ENCODE results near the gene PPP6R2.
"Not testable (repeated sequence)": the region's sequence is repeated elsewhere in the genome, so short reads cannot be mapped to it uniquely, and the experiment has no call there.

Gene PPP6R2

GRCh38 chr22:50319503-50319951 lies 23.6 kb upstream of the PPP6R2 start:
- no peak for DNase-seq

- DNase-seq, result no peak
These were observed 23.0 kb upstream of the PPP6R2 start for GRCh38 chr22:50320116-50320515.

GRCh38 chr22:50320671-50321325 lies 22.3 kb upstream of the PPP6R2 start:
- no peak for DNase-seq

DNA sequence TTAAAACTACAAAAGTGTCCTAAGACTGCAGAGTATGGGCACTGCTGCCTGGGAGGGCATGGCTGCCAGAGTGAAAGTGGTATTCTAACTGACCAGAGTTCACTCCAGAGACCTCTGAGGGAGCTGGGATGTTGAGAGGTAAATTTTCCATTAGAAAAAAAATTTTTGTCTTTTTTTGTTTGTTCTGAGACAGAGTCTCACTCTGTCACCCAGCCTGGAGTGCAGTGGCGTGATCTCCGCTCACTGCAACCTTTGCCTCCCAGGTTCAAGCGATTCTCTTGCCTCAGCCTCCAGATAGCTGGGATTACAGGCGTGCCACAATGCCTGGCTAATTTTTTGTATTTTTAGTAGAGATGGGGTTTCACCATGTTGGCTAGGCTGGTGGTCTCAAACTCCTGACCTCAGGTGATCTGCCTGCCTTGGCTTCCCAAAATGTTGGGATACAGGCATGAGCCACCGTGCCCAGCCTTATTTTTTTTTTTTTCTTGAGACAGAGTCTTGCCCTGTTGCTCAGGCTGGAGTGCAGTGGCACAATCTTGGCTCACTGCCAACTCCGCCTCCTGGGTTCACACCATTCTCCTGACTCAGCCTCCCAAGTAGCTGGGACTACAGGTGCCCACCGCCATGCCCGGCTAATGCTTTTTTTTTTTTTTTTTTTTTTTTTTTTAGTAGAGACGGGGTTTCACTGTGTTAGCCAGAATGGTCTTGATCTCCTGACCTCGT lies 20.6 kb upstream of the PPP6R2 start:
- DNase-seq, result not testable (repeated sequence)

GRCh38 chr22:50323900-50324299 lies 19.2 kb upstream of the PPP6R2 start:
- DNase-seq, result no peak

DNA sequence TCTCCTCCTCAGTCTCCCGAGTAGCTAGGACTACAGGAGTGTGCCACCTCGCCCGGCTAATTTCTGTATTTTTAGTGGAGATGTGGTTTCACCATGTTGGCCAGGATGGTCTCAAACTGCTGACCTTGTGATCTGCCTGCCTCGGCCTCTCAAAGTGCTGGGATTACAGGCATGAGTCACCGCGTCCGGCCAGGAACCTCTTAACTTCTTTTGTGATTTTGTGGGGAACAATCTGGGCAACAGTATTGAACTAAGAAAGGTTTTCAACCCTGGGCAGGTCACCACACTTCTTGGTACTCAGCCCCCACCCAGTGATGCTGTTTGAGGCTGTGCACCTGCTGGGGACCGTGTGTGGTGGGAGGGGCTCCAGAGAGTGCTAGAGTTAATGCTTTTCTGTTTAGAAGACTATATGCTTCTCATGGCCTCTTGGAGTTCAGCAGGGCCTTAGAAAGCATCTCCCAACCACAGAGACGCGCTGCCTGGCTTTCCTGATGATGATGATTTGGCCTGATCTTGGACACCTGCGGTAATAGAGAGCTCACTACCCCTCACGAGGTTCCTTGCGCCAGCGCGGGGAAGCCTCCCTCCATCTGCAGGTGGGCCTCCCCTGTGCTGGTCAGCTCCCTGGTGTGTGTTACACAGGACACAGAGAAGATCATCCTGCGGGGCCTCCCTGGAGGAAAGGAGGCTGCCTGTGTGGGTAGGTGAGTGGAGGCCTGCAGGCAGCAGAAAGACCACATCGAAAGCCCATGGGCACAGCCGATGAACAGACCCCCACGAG lies 17.5 kb upstream of the PPP6R2 start:
- DNase-seq, result no peak

DNA sequence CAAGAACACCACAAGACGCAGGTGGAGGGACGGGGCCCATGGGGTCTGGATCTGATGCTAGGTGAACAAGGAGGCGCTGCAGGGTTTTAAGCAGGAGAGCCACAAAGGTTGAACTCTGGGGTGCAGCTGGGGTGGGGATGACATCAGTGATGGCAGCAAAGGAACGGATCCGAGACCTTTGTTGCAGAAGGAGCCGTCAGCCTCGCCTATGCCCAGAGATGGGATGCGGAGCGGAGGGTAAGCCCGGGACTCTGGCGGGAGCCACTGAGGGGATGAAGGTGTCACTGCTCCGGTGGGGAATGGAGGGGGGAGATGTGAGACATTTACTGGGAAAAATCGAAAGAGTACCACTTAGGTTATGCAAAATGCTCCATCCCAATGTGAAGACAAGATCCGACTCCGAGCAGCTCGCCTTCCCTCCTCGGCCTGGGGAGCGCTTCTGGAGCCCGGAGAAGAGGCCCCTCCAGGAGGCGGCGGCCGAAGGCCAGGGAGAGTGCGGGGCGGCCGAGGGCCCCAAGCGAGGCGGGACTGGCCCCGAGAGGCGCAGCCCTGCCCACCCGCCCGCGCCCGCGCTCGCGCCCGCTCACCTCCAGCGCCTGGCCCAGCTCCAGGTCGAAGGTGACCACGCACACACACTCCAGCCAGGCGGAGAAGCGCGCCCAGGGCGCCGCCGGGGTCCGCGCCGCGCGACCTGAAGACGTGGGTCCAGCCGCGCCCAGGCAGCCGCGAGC lies 16.7 kb upstream of the PPP6R2 start:
- no peak for DNase-seq

DNA sequence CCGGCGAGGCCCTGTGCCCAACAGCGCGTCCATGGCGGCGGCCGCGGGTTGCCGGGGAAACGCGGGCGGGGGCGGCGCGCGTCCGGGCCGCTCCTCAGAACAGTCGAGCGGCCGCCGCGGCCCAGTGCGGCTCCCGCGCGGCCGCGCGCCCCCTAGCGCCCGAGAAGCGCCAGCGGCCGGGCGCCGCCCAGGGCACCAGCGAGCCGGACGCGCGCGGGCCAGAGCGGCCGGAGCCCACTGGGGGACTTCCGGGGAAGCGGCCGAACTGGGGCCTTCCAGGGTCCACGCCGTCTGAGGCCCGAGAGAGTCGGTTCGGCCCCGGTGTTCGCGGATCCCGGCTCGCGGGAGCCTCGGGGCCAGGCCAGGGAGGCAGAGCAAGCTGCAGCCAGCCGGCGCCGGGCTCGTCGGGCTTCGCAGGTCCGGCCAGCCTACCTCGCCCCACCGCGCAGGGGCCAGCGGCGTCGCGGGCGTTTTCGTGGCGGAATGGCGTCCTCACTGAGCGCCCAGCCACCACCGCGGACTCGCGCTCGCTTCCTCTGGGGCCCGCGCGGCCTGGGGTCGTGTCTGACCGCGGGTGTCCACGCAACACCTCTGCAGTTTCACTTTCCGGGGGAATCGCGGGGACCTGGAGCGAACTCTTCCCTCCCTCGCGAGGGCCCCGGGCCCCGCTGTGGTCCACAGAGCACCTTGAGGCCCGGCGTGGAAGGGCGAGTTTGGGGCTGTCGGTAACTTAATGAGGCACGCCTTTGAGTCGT lies 16.0 kb upstream of the PPP6R2 start, which contains the start of gene DENND6B:
Gene DENND6B (minus strand): TSS at position 57 of the 755 bp plus-strand sequence. CDS start 24 bp downstream, at position 33.
- peak; percentile 71 for DNase-seq

GRCh38 chr22:50327711-50328019 lies 15.5 kb upstream of the PPP6R2 start:
- no peak for DNase-seq

DNA sequence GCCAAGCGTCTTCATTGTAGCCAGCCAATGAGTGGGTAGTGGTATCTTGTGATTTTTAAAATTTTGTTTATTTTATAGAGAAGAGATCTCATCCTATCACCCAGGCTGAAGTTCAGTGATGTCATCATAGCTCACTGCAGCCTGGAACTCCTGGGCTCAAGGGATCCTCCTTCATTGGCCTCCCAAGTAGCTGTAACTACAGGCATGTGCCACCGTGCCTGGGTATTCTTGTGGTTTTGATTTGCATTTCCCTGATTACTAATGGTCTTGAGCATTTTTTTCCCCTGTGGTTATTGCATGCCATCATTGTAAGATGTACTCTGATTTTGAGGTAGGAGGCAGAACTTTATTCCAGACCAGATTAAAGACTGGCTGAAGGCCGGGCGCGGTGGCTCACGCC lies 13.9 kb upstream of the PPP6R2 start:
- DNase-seq, result peak; percentile 14

DNA sequence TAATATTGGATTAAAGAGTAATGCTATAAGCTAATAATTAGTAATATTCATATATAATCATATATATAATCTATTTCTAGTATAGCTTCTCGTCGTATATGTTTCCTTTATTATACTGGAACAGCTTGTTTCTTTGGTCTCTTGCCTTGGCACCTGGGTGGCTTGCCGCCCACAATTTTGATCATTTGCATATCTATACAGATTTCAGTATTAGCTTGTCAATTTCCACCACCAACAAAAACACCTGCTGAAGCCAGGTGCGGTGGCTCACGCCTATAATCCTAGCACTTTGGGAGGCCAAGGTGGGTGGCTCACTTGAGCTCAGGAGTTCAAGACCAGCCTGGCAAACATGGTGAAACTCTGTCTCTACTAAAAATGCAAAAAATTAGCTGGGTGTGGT lies 8.7 kb upstream of the PPP6R2 start:
- DNase-seq, result not testable (repeated sequence)

- no peak for DNase-seq
These were observed 5.7 kb upstream of the PPP6R2 start for GRCh38 chr22:50337262-50338041.

GRCh38 chr22:50338042-50338573 lies 5.0 kb upstream of the PPP6R2 start:
- DNase-seq, result no peak

- DNase-seq, result no peak
These were observed 4.2 kb upstream of the PPP6R2 start for GRCh38 chr22:50338860-50339462.

DNA sequence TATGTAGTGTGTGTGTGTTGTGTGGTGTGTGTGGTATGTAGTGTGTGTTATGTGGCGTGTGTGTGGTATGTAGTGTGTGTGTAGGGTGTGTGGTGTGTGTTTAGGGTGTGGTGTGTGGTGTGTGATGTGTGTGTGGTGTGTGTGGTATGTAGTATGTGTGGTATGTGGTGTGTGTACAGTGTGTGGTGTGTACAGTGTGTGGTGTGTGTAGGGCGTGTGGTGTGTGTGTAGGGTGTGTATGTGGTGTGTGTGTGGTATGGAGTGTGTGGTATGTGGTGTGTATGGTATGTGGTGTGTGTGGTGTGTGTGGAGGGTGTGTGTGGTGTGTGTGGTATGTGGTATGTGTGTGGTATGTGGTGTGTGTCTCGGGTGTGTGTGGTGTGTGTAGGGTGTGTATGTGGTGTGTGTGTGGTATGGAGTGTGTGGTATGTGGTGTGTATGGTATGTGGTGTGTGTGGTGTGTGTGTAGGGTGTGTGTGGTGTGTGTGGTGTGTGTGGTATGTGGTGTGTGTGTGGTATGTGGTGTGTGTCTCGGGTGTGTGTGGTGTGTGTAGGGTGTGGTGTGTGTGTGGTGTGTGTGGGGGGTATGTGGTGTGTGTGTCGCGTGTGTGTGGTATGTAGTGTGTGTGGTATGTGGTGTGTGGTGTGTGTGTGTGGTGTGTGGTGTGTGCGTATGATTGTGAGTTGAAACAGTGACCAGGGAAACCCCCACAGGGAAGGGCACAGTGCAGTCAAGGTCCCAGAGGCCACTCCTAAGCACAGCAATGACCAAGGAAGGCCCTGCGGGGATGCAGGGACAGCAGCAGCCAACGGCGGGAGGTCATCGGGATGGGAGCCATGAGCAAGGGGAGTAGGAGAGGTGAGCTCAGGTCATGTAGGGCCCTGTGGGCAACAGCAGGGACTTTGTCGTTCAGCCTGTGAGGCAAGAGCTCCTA lies 2.9 kb upstream of the PPP6R2 start:
- DNase-seq, result peak; percentile 17

DNA sequence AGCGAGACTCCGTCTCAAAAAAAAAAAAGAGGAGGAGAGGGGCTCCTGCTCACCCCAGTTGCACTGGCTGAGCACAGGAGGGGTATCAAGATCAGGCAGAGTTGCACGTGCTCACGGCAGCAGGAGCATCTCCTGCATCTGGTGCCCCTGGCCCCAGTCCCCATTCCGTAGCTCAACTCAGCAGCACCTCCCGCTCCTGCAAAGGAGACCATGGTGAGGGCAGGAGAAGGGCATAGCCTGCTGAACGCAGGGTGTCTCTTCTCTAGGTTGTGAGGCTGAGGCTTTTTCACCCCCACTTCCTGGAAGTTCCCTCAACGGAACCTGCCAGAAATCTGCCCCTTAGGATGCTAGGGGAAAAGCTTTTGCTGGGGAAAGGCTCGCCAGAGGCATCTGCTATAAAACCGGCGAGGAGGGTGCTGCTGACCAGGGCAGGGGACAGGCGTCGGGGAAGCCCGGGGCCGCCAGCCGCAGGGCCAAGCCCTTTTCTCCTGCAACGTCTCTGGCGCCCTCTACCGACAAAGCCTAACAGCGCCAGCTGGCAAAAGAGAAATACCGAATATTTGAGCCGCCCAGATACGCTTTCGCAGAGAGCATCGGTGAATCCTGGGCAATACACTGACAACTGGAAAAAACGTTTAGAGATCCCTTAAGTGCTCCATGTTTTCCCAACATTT lies 1.0 kb upstream of the PPP6R2 start:
- DNase-seq, result peak; percentile 91

DNA sequence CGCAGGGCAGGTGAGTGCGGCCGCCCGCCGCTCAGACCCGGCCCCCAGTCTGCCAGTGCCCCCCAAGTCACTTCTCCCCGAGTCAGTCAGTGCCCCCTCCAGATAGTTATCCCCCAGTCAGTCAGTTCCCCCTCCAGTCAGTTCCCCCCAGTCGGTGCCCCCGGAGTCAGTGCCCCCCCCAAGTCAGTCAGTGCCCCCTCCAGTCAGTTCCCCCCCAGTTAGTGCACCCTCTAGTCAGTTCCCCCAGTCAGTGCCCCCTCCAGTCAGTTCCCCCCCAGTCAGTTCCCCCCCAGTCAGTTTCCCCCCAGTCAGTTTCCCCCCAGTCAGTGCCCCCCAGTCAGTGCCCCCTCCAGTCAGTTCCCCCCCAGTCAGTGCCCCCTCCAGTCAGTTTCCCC lies 411 bp downstream of the PPP6R2 start:
- DNase-seq, result no peak

GRCh38 chr22:50346470-50346869 lies 3.3 kb downstream of the PPP6R2 start:
- no peak for DNase-seq

- no peak for DNase-seq
These were observed 4.0 kb downstream of the PPP6R2 start for GRCh38 chr22:50347157-50347556.
